ENCODE measurements around the gene NRG2.

The NRG2 gene

GRCh38 chr5:139926797-139927503 lies 116.1 kb downstream of the NRG2 start:
- H3K4me1 Mint-ChIP-seq: no peaks in the 10 kb centered on the region
- no peak overlapping the region for H3K27ac Mint-ChIP-seq
- peaks cover 33% of the 10 kb centered on the region for H3K27me3 Mint-ChIP-seq
- no peaks in the 10 kb centered on the region for H3K36me3 Mint-ChIP-seq
- no peak for ATAC-seq
- no peak overlapping the region for H3K4me3 Mint-ChIP-seq
- H3K9me3 Mint-ChIP-seq: no peaks in the 10 kb centered on the region

GRCh38 chr5:139925650-139926640 lies 117.2 kb downstream of the NRG2 start:
- peak; percentile 46 for ATAC-seq
- no peaks in the 10 kb centered on the region for H3K9me3 Mint-ChIP-seq
- H3K4me3 Mint-ChIP-seq: no peak overlapping the region
- no peak overlapping the region for H3K27ac Mint-ChIP-seq
- peaks cover 25% of the 10 kb centered on the region for H3K27me3 Mint-ChIP-seq
- H3K36me3 Mint-ChIP-seq: no peaks in the 10 kb centered on the region
- no peaks in the 10 kb centered on the region for H3K4me1 Mint-ChIP-seq

GRCh38 chr5:139925216-139925562 lies 117.9 kb downstream of the NRG2 start:
- no peaks in the 10 kb centered on the region for H3K36me3 Mint-ChIP-seq
- peaks cover 22% of the 10 kb centered on the region for H3K27me3 Mint-ChIP-seq
- no peak overlapping the region for H3K27ac Mint-ChIP-seq
- H3K9me3 Mint-ChIP-seq: no peaks in the 10 kb centered on the region
- no peak for ATAC-seq
- H3K4me3 Mint-ChIP-seq: no peak overlapping the region
- no peaks in the 10 kb centered on the region for H3K4me1 Mint-ChIP-seq

- Mint-ChIP-seq H3K27me3 (peaks cover 18% of the 10 kb centered on the region), H3K27ac (no peak overlapping the region), H3K4me1 (no peaks in the 10 kb centered on the region), H3K4me3 (no peak overlapping the region), H3K36me3 (no peaks in the 10 kb centered on the region), H3K9me3 (no peaks in the 10 kb centered on the region)
- no peak for ATAC-seq
These were observed 118.5 kb downstream of the NRG2 start for GRCh38 chr5:139924294-139925215.

- Mint-ChIP-seq H3K36me3 (no peaks in the 10 kb centered on the region), H3K27ac (no peak overlapping the region), H3K4me3 (no peak overlapping the region), H3K9me3 (no peaks in the 10 kb centered on the region), H3K4me1 (no peaks in the 10 kb centered on the region), H3K27me3 (peaks cover 16% of the 10 kb centered on the region)
- no peak for ATAC-seq
These were observed 123.8 kb downstream of the NRG2 start for GRCh38 chr5:139919308-139919707.

GRCh38 chr5:139915834-139916233 lies 127.3 kb downstream of the NRG2 start:
- no peaks in the 10 kb centered on the region for H3K4me1 Mint-ChIP-seq
- ATAC-seq: no peak
- H3K36me3 Mint-ChIP-seq: no peaks in the 10 kb centered on the region
- H3K27me3 Mint-ChIP-seq: peaks cover 33% of the 10 kb centered on the region
- H3K4me3 Mint-ChIP-seq: no peak overlapping the region
- no peak overlapping the region for H3K27ac Mint-ChIP-seq
- no peaks in the 10 kb centered on the region for H3K9me3 Mint-ChIP-seq

- H3K4me3 Mint-ChIP-seq: no peak overlapping the region
- no peak for ATAC-seq
- H3K27ac Mint-ChIP-seq: no peak overlapping the region
- peaks cover 33% of the 10 kb centered on the region for H3K27me3 Mint-ChIP-seq
- H3K36me3 Mint-ChIP-seq: no peaks in the 10 kb centered on the region
- no peaks in the 10 kb centered on the region for H3K4me1 Mint-ChIP-seq
- H3K9me3 Mint-ChIP-seq: no peaks in the 10 kb centered on the region
These were observed 127.8 kb downstream of the NRG2 start for GRCh38 chr5:139915266-139915665.

GRCh38 chr5:139914218-139914807 lies 128.8 kb downstream of the NRG2 start:
- no peak for ATAC-seq

GRCh38 chr5:139912804-139913203 lies 130.3 kb downstream of the NRG2 start:
- H3K4me3 Mint-ChIP-seq: no peak overlapping the region
- no peaks in the 10 kb centered on the region for H3K9me3 Mint-ChIP-seq
- no peak for ATAC-seq
- no peak overlapping the region for H3K27ac Mint-ChIP-seq
- peaks cover 33% of the 10 kb centered on the region for H3K27me3 Mint-ChIP-seq
- H3K4me1 Mint-ChIP-seq: no peaks in the 10 kb centered on the region
- H3K36me3 Mint-ChIP-seq: no peaks in the 10 kb centered on the region

More at GRCh38 chr5:139914218-139914807, 128.8 kb downstream of the NRG2 start:
- no peaks in the 10 kb centered on the region for H3K9me3 Mint-ChIP-seq
- no peaks in the 10 kb centered on the region for H3K36me3 Mint-ChIP-seq
- H3K4me3 Mint-ChIP-seq: no peak overlapping the region
- no peaks in the 10 kb centered on the region for H3K4me1 Mint-ChIP-seq
- H3K27me3 Mint-ChIP-seq: peaks cover 33% of the 10 kb centered on the region
- no peak overlapping the region for H3K27ac Mint-ChIP-seq

- no peaks in the 10 kb centered on the region for H3K9me3 Mint-ChIP-seq
- no peaks in the 10 kb centered on the region for H3K36me3 Mint-ChIP-seq
- H3K4me3 Mint-ChIP-seq: no peak overlapping the region
- H3K27me3 Mint-ChIP-seq: peaks cover 33% of the 10 kb centered on the region
- ATAC-seq: no peak
- H3K4me1 Mint-ChIP-seq: no peaks in the 10 kb centered on the region
- no peak overlapping the region for H3K27ac Mint-ChIP-seq
These were observed 130.9 kb downstream of the NRG2 start for GRCh38 chr5:139912158-139912557.

- H3K9me3 Mint-ChIP-seq: no peaks in the 10 kb centered on the region
- H3K36me3 Mint-ChIP-seq: no peaks in the 10 kb centered on the region
- no peak for ATAC-seq
- no peak overlapping the region for H3K4me3 Mint-ChIP-seq
- no peak overlapping the region for H3K27ac Mint-ChIP-seq
- H3K27me3 Mint-ChIP-seq: peaks cover 33% of the 10 kb centered on the region
- H3K4me1 Mint-ChIP-seq: no peaks in the 10 kb centered on the region
These were observed 131.5 kb downstream of the NRG2 start for GRCh38 chr5:139911425-139912120.

GRCh38 chr5:139910901-139911300 lies 132.2 kb downstream of the NRG2 start:
- no peak for ATAC-seq
- Mint-ChIP-seq H3K27me3 (peaks cover 32% of the 10 kb centered on the region), H3K27ac (no peak overlapping the region), H3K4me1 (no peaks in the 10 kb centered on the region), H3K4me3 (no peak overlapping the region), H3K36me3 (no peaks in the 10 kb centered on the region), H3K9me3 (no peaks in the 10 kb centered on the region)

- Mint-ChIP-seq H3K9me3 (no peaks in the 10 kb centered on the region), H3K4me3 (no peak overlapping the region), H3K27me3 (peaks cover 24% of the 10 kb centered on the region), H3K4me1 (no peaks in the 10 kb centered on the region), H3K36me3 (no peaks in the 10 kb centered on the region), H3K27ac (no peak overlapping the region)
- ATAC-seq: no peak
These were observed 133.1 kb downstream of the NRG2 start for GRCh38 chr5:139910036-139910435.

- Mint-ChIP-seq H3K36me3 (no peaks in the 10 kb centered on the region), H3K9me3 (no peaks in the 10 kb centered on the region), H3K27ac (no peak overlapping the region), H3K4me3 (no peak overlapping the region), H3K4me1 (no peaks in the 10 kb centered on the region), H3K27me3 (peaks cover 11% of the 10 kb centered on the region)
- ATAC-seq: no peak
These were observed 134.3 kb downstream of the NRG2 start for GRCh38 chr5:139908749-139909148.

Measured in stimulated activated memory B cell treated with anti-CD40 and anti-IgM and Interleukin-4, amounts not matched to agents 10 μg/mL and 1 μg/mL and 100 μg/mL, for 72 hours (primary cell).